Measurements from ENCODE around the gene RNF220.

Gene RNF220

DNA sequence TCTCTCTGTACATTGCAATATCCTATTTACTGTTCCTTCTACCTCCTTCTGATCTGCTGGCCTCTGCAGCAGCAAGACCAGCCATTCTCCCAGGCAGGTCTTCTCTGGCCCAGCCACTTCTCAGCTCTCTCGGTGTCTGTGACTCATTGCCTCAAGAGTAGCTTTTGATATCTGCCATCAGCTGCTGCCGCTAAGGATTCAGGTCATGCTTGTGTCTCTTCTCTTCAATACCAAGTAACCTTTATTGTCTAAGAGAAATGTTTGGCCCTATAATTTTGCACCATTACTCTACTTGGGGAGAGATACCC, 167.5 kb downstream of the RNF220 start:
- H3K36me3 ChIP-seq (ENCODE audit: control insufficient read depth, low read length) = no peaks in the 10 kb centered on the region

GRCh38 chr1:44575396-44575795, 170.3 kb downstream of the RNF220 start:
- Histone ChIP-seq H3F3A (ENCODE audit: control insufficient read depth, insufficient read depth) (no peaks in the 10 kb centered on the region), H3K9me3 (ENCODE audit: control insufficient read depth, insufficient read depth, low read length) (no peaks in the 10 kb centered on the region), H3K4me1 (ENCODE audit: control insufficient read depth, low read length) (no peaks in the 10 kb centered on the region), H3K27ac (ENCODE audit: low read depth, low read length) (no peak overlapping the region), H3K79me2 (ENCODE audit: control insufficient read depth, low read length) (no peaks in the 10 kb centered on the region), H3K9me2 (replicated peaks; ENCODE audit: control insufficient read depth, low read length) (no peaks in the 10 kb centered on the region), H3K27me3 (ENCODE audit: control insufficient read depth, low read length) (peaks cover 20% of the 10 kb centered on the region), H3K4me3 (ENCODE audit: low read length) (no peak overlapping the region), H4K20me1 (ENCODE audit: control insufficient read depth, insufficient read depth, low read depth, low read length) (no peaks in the 10 kb centered on the region), H3K4me2 (ENCODE audit: low read length) (no peak overlapping the region), H3K36me3 (ENCODE audit: control insufficient read depth, low read length) (no peaks in the 10 kb centered on the region)
- TF ChIP-seq EZH2phosphoT487 (IDR thresholded peaks at IDR 0.05; ENCODE audit: borderline replicate concordance, low read length) = no peak
- TF ChIP-seq, protein P1, sequence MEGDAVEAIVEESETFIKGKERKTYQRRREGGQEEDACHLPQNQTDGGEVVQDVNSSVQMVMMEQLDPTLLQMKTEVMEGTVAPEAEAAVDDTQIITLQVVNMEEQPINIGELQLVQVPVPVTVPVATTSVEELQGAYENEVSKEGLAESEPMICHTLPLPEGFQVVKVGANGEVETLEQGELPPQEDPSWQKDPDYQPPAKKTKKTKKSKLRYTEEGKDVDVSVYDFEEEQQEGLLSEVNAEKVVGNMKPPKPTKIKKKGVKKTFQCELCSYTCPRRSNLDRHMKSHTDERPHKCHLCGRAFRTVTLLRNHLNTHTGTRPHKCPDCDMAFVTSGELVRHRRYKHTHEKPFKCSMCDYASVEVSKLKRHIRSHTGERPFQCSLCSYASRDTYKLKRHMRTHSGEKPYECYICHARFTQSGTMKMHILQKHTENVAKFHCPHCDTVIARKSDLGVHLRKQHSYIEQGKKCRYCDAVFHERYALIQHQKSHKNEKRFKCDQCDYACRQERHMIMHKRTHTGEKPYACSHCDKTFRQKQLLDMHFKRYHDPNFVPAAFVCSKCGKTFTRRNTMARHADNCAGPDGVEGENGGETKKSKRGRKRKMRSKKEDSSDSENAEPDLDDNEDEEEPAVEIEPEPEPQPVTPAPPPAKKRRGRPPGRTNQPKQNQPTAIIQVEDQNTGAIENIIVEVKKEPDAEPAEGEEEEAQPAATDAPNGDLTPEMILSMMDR (IDR thresholded peaks at IDR 0.05; ENCODE audit: low read depth, low read length, poor library complexity, severe bottlenecking) = no peak

More for the DNA sequence above, 167.5 kb downstream of the RNF220 start:
- no peaks in the 10 kb centered on the region for H3K4me1 ChIP-seq (ENCODE audit: control insufficient read depth, low read length)
- H3K9me3 ChIP-seq (ENCODE audit: control insufficient read depth, insufficient read depth, low read length) = no peaks in the 10 kb centered on the region
- no peak overlapping the region for H3K4me2 ChIP-seq (ENCODE audit: low read length)
- TF ChIP-seq, protein P1 (IDR thresholded peaks at IDR 0.05; ENCODE audit: low read depth, low read length, poor library complexity, severe bottlenecking) = no peak
- no peak for TF ChIP-seq EZH2phosphoT487 (IDR thresholded peaks at IDR 0.05; ENCODE audit: borderline replicate concordance, low read length)
- H3K4me3 ChIP-seq (ENCODE audit: low read length) = no peak overlapping the region
- H3K27ac ChIP-seq (ENCODE audit: low read depth, low read length) = no peak overlapping the region
- no peaks in the 10 kb centered on the region for H3K79me2 ChIP-seq (ENCODE audit: control insufficient read depth, low read length)
- H4K20me1 ChIP-seq (ENCODE audit: control insufficient read depth, insufficient read depth, low read depth, low read length) = no peaks in the 10 kb centered on the region
- peaks cover 23% of the 10 kb centered on the region for H3K27me3 ChIP-seq (ENCODE audit: control insufficient read depth, low read length)
- H3K9me2 ChIP-seq (replicated peaks; ENCODE audit: control insufficient read depth, low read length) = no peaks in the 10 kb centered on the region
- H3F3A ChIP-seq (ENCODE audit: control insufficient read depth, insufficient read depth) = no peaks in the 10 kb centered on the region

GRCh38 chr1:44576456-44577150, 171.5 kb downstream of the RNF220 start:
- H3F3A ChIP-seq (ENCODE audit: control insufficient read depth, insufficient read depth) = no peaks in the 10 kb centered on the region
- H3K27me3 ChIP-seq (ENCODE audit: control insufficient read depth, low read length) = peaks cover 17% of the 10 kb centered on the region; the same call in 1 of the 2 replicates
- no peaks in the 10 kb centered on the region for H3K79me2 ChIP-seq (ENCODE audit: control insufficient read depth, low read length)
- no peaks in the 10 kb centered on the region for H3K9me3 ChIP-seq (ENCODE audit: control insufficient read depth, insufficient read depth, low read length)
- no peaks in the 10 kb centered on the region for H3K4me1 ChIP-seq (ENCODE audit: control insufficient read depth, low read length)
- no peaks in the 10 kb centered on the region for H3K36me3 ChIP-seq (ENCODE audit: control insufficient read depth, low read length)
- no peak overlapping the region for H3K27ac ChIP-seq (ENCODE audit: low read depth, low read length)
- TF ChIP-seq EZH2phosphoT487 (IDR thresholded peaks at IDR 0.05; ENCODE audit: borderline replicate concordance, low read length) = no peak
- TF ChIP-seq, protein P1 (IDR thresholded peaks at IDR 0.05; ENCODE audit: low read depth, low read length, poor library complexity, severe bottlenecking) = no peak
- H3K4me2 ChIP-seq (ENCODE audit: low read length) = no peak overlapping the region
- H3K9me2 ChIP-seq (replicated peaks; ENCODE audit: control insufficient read depth, low read length) = no peaks in the 10 kb centered on the region
- H4K20me1 ChIP-seq (ENCODE audit: control insufficient read depth, insufficient read depth, low read depth, low read length) = no peaks in the 10 kb centered on the region
- H3K4me3 ChIP-seq (ENCODE audit: low read length) = no peak overlapping the region
